IMR-90 (cell line): Measurements from ENCODE around the gene ZYX. TPM values are rescaled to one million over a fixed set of nuclear protein-coding genes. Genes with fewer than 3 reads are reported as not detected.

Source experiments
- ATAC-seq: fragments of 200-7000 bp; cut with Tn5 transposase; 2 replicates; pipeline ENCODE4 v1.9.1; 2020; ENCODE audit warnings: low read depth, mild to moderate bottlenecking, moderate library complexity
- BruUV-seq: library from RNA; stranded (reverse); fragments of 400-500 nt; replicated peaks from 2 replicates; lab custom pipeline; 2021; lab: Mats Ljungman, UMichigan
- CTCF ChIA-PET: fragments of 300-600 bp; formaldehyde crosslinking; extraction: SDS; loops from one replicate; lab custom pipeline; 2021; ENCODE audit warnings: antibody characterized with exemption; lab: Yijun Ruan, JAX
- POLR2A ChIA-PET: fragments of 300-600 bp; sonication (Branson Sonifier 250); formaldehyde crosslinking; loops from one replicate; lab custom pipeline; 2022; ENCODE audit warnings: antibody characterized with exemption; ENCODE audit not compliant: unreplicated experiment; lab: Charles Lee
- DNase-seq: peaks from one replicate; pipeline ENCODE4 v3.0.0; 2013
- H2AFZ ChIP-seq: replicated peaks from 2 replicates; pipeline ENCODE3; 2013; ENCODE audit warnings: low read length, mild to moderate bottlenecking; ENCODE audit not compliant: poor library complexity
- H2AK5ac ChIP-seq: 2 replicates; pipeline ENCODE4 v1.6.1; 2013; ENCODE audit warnings: low read depth, low read length, inconsistent platforms
- H2AK9ac ChIP-seq: replicated peaks from 2 replicates; pipeline ENCODE3; 2013; ENCODE audit warnings: mild to moderate bottlenecking, low read depth, low read length, moderate library complexity; ENCODE audit not compliant: poor library complexity
- H2BK120ac ChIP-seq: 2 replicates; pipeline ENCODE4 v1.6.1; 2013; ENCODE audit warnings: low read depth, low read length, inconsistent platforms
- H2BK15ac ChIP-seq: 3 replicates; pipeline ENCODE4 v1.6.1; 2013; ENCODE audit warnings: low read depth, low read length, inconsistent platforms
- H2BK20ac ChIP-seq: 2 replicates; pipeline ENCODE4 v1.6.1; 2013; ENCODE audit warnings: low read depth, mild to moderate bottlenecking, inconsistent platforms, low read length, moderate library complexity
- H2BK5ac ChIP-seq: 2 replicates; pipeline ENCODE4 v1.6.1; 2013; ENCODE audit warnings: mild to moderate bottlenecking, low read depth, low read length, inconsistent platforms; ENCODE audit not compliant: poor library complexity, severe bottlenecking
- H3K14ac ChIP-seq: replicated peaks from 2 replicates; pipeline ENCODE4 v1.6.1; 2013; ENCODE audit warnings: low read depth, low read length, inconsistent platforms
- H3K18ac ChIP-seq: 2 replicates; pipeline ENCODE4 v1.6.1; 2013; ENCODE audit warnings: low read depth, low read length, control low read depth
- H3K23ac ChIP-seq: 2 replicates; pipeline ENCODE4 v1.6.1; 2013; ENCODE audit warnings: low read depth, low read length, inconsistent platforms
- H3K27ac ChIP-seq: 2 replicates; pipeline ENCODE4 v1.5.1; 2013; ENCODE audit warnings: mild to moderate bottlenecking, control low read depth, low read length; ENCODE audit not compliant: insufficient read depth
- H3K27me3 ChIP-seq: 2 replicates; pipeline ENCODE4 v1.6.1; 2013; ENCODE audit warnings: low read length; ENCODE audit not compliant: control insufficient read depth, insufficient read depth
- H3K36me3 ChIP-seq: 2 replicates; pipeline ENCODE4 v1.6.1; 2013; ENCODE audit warnings: low read length, mixed read lengths; ENCODE audit not compliant: control insufficient read depth, insufficient read depth
- H3K4ac ChIP-seq: 2 replicates; pipeline ENCODE4 v1.6.1; 2013; ENCODE audit warnings: low read depth, low read length, inconsistent platforms
- H3K4me1 ChIP-seq: 2 replicates; pipeline ENCODE4 v1.6.1; 2013; ENCODE audit warnings: low read length, mixed read lengths; ENCODE audit not compliant: control insufficient read depth, insufficient read depth
- H3K4me2 ChIP-seq: 2 replicates; pipeline ENCODE4 v1.6.1; 2013; ENCODE audit warnings: low read depth, mild to moderate bottlenecking, control low read depth, low read length, moderate library complexity
- H3K4me3 ChIP-seq: 2 replicates; pipeline ENCODE4 v1.5.1; 2013; ENCODE audit warnings: low read depth, mild to moderate bottlenecking, control low read depth, low read length, moderate library complexity; ENCODE audit not compliant: insufficient read depth
- H3K56ac ChIP-seq: 2 replicates; pipeline ENCODE4 v1.6.1; 2013; ENCODE audit warnings: low read length, inconsistent platforms; ENCODE audit not compliant: insufficient read depth; ENCODE audit errors: extremely low read depth
- H3K79me1 ChIP-seq, 2 experiments: 2 replicates each; pipeline ENCODE4 v1.6.1; 2013; ENCODE audit warnings: low read length in 2 of 2, inconsistent platforms in 1 of 2, low read depth in 1 of 2
- H3K9ac ChIP-seq: 2 replicates; pipeline ENCODE4 v1.6.1; 2013; ENCODE audit warnings: low read depth, low read length, control low read depth
- H3K9me1 ChIP-seq: 2 replicates; pipeline ENCODE4 v1.6.1; 2013; ENCODE audit warnings: low read length, inconsistent platforms; ENCODE audit not compliant: insufficient read depth
- H3K9me3 ChIP-seq: 2 replicates; pipeline ENCODE4 v1.6.1; 2013; ENCODE audit warnings: low read length; ENCODE audit not compliant: control insufficient read depth, insufficient read depth
- H4K20me1 ChIP-seq: 2 replicates; pipeline ENCODE4 v1.6.1; 2013; ENCODE audit warnings: low read length, inconsistent platforms; ENCODE audit not compliant: insufficient read depth
- H4K5ac ChIP-seq: 2 replicates; pipeline ENCODE4 v1.6.1; 2013; ENCODE audit warnings: mild to moderate bottlenecking, low read depth, low read length, control low read depth
- H4K8ac ChIP-seq, 2 experiments: 2 replicates each; pipeline ENCODE4 v1.6.1; 2013; ENCODE audit warnings: low read depth in 2 of 2, low read length in 2 of 2, control low read depth in 1 of 2, inconsistent platforms in 1 of 2
- H4K91ac ChIP-seq: 2 replicates; pipeline ENCODE4 v1.6.1; 2013; ENCODE audit warnings: low read depth, low read length, inconsistent platforms; ENCODE audit not compliant: insufficient read depth
- BHLHE40 ChIP-seq: fragments of 150-350 bp; IDR thresholded peaks from 2 replicates; pipeline ENCODE4 v1.6.1; 2016; ENCODE audit warnings: mild to moderate bottlenecking, low read depth, low read length
- CEBPB ChIP-seq: IDR thresholded peaks from 2 replicates; pipeline ENCODE4 v1.6.1; 2012; ENCODE audit warnings: low read depth, low read length, improper control_type of control experiment
- CHD1 ChIP-seq: IDR thresholded peaks from 2 replicates; pipeline ENCODE4 v1.6.1; 2012; ENCODE audit warnings: low read depth, low read length, improper control_type of control experiment
- FOS ChIP-seq: fragments of 150-350 bp; IDR thresholded peaks from 2 replicates; pipeline ENCODE4 v1.6.1; 2016; ENCODE audit warnings: low read depth, low read length
- MAFK ChIP-seq: IDR thresholded peaks from 2 replicates; pipeline ENCODE4 v1.6.1; 2012; ENCODE audit warnings: low read depth, low read length, improper control_type of control experiment
- MAZ ChIP-seq: IDR thresholded peaks from 2 replicates; pipeline ENCODE4 v1.6.1; 2012; ENCODE audit warnings: low read depth, mild to moderate bottlenecking, low read length, improper control_type of control experiment, moderate library complexity, borderline replicate concordance
- MXI1 ChIP-seq: IDR thresholded peaks from 2 replicates; pipeline ENCODE4 v1.6.1; 2012; ENCODE audit warnings: low read depth, mild to moderate bottlenecking, low read length, moderate library complexity, borderline replicate concordance
- NFE2L2 ChIP-seq: fragments of 150-350 bp; IDR thresholded peaks from 2 replicates; pipeline ENCODE4 v1.6.1; 2016; ENCODE audit warnings: low read depth, mild to moderate bottlenecking, low read length
- POLR2A ChIP-seq: IDR thresholded peaks from 2 replicates; pipeline ENCODE4 v1.6.1; 2012; ENCODE audit warnings: mild to moderate bottlenecking, low read depth, low read length
- RAD21 ChIP-seq: IDR thresholded peaks from 2 replicates; pipeline ENCODE4 v1.6.1; 2012; ENCODE audit warnings: low read length, improper control_type of control experiment
- RCOR1 ChIP-seq: IDR thresholded peaks from 2 replicates; pipeline ENCODE4 v1.6.1; 2012; ENCODE audit warnings: mild to moderate bottlenecking, low read length, improper control_type of control experiment; ENCODE audit not compliant: insufficient replicate concordance
- RFX5 ChIP-seq: IDR thresholded peaks from 2 replicates; pipeline ENCODE4 v1.8.0; 2012; ENCODE audit warnings: low read depth, mild to moderate bottlenecking, low read length, moderate library complexity
- SMC3 ChIP-seq: fragments of 150-350 bp; IDR thresholded peaks from 2 replicates; pipeline ENCODE4 v1.6.1; 2016; ENCODE audit warnings: low read depth, mild to moderate bottlenecking, antibody characterized with exemption, low read length, moderate library complexity
- WGBS, 2 experiments: methylation state at CpG; one replicate each; pipeline versions ENCODE4 v1.1.5 to v1.1.7; 2013; ENCODE audit warnings: missing lambda C conversion rate in 2 of 2; ENCODE audit not compliant: insufficient read length in 1 of 2; ENCODE audit errors: extremely low coverage in 2 of 2; 5-methylcytosine and 5-hydroxymethylcytosine counted together
- dilution Hi-C: fragments of 300-500 bp; cut with HindIII; formaldehyde crosslinking; loops from one replicate; pipeline ENCODE4 v1.14.3; 2018; ENCODE audit warnings: low sequenced_read_pairs; ENCODE audit not compliant: unreplicated experiment
- in situ Hi-C: fragments of 300-500 bp; cut with MboI; formaldehyde crosslinking; loops from 3 replicates; pipeline ENCODE4 v1.14.3; 2019; ENCODE audit warnings: low sequenced_read_pairs, inconsistent platforms, mixed read lengths
- intact Hi-C: fragments of 100-400 bp; cut with micrococcal nuclease; formaldehyde crosslinking; loops from 2 replicates; pipeline ENCODE4 v1.10.0; 2022
- polyA plus RNA-seq, 3 experiments: library from polyadenylated mRNA; depleted of rRNA; stranded (reverse); fragments of >200 nt; gene quantifications; 2 replicates each; pipeline ENCODE4 v1.2.3, GENCODE V29; 2012; ENCODE audit warnings: low replicate concordance in 1 of 3
- total RNA-seq: library from RNA; depleted of rRNA; stranded (reverse); fragments of >200 nt; gene quantifications from 2 replicates; pipeline ENCODE4 v1.2.3, GENCODE V29; 2012
- TF ChIP-seq, protein P1 (sequence below): fragments of 150-350 bp; IDR thresholded peaks from 2 replicates; pipeline ENCODE4 v1.6.1; 2016; ENCODE audit warnings: low read depth, mild to moderate bottlenecking, low read length, moderate library complexity, borderline replicate concordance
- TF ChIP-seq, protein P2 (sequence below): fragments of 150-350 bp; IDR thresholded peaks from 2 replicates; pipeline ENCODE4 v1.6.1; 2017; ENCODE audit warnings: mild to moderate bottlenecking, antibody characterized with exemption, low read length, low read depth
- TF ChIP-seq, protein P3 (sequence below): conservative IDR thresholded peaks from 2 replicates; pipeline ENCODE4 v1.5.1; 2012; ENCODE audit warnings: mild to moderate bottlenecking, low read depth, low read length, improper control_type of control experiment

The ZYX gene
- total and polyA plus RNA-seq, 2 of the 4 experiments (the other 2 are of a cell fraction), result 22.6 to 334 TPM

DNA sequence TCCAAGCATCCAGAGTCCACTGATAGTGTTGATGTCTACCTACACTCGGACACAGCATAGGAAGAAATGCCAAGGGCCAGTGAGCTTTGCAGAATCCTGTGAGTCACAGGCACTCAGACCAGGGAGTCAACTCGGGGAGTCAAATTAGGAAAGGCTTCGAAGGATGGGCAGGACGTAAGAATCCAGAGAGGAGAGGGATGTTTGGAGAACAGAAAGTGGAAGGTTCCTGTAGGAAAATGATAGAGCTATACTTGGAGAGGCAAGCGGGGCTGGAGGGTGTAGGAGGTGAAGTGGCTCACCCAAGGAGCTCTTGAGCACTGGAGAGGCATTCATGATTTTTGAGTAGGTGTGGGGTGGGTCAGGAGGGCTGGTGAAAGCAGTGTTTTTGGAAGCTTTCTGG lies 3.0 kb downstream of the ZYX start:
- CTCF ChIA-PET, result interaction anchor here (0.7 kb wide), 1 partner anchor 18 kb away, joined by 3 read pairs; no protein-coding TSS in a partner anchor
- no peaks in the 10 kb centered on the region for H3K27me3 ChIP-seq
- no peak overlapping the region for H4K5ac ChIP-seq
- TF ChIP-seq CEBPB, result no peak
- no peak for TF ChIP-seq RFX5
- TF ChIP-seq, protein P1, sequence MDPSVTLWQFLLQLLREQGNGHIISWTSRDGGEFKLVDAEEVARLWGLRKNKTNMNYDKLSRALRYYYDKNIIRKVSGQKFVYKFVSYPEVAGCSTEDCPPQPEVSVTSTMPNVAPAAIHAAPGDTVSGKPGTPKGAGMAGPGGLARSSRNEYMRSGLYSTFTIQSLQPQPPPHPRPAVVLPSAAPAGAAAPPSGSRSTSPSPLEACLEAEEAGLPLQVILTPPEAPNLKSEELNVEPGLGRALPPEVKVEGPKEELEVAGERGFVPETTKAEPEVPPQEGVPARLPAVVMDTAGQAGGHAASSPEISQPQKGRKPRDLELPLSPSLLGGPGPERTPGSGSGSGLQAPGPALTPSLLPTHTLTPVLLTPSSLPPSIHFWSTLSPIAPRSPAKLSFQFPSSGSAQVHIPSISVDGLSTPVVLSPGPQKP, result no peak
- no peak for TF ChIP-seq MAFK
- TF ChIP-seq, protein P2, sequence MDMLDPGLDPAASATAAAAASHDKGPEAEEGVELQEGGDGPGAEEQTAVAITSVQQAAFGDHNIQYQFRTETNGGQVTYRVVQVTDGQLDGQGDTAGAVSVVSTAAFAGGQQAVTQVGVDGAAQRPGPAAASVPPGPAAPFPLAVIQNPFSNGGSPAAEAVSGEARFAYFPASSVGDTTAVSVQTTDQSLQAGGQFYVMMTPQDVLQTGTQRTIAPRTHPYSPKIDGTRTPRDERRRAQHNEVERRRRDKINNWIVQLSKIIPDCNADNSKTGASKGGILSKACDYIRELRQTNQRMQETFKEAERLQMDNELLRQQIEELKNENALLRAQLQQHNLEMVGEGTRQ, result no peak
- no peak for TF ChIP-seq POLR2A
- no peak for TF ChIP-seq RCOR1
- TF ChIP-seq FOS, result no peak
- TF ChIP-seq MXI1, result no peak
- no peak for TF ChIP-seq RAD21
- TF ChIP-seq, protein P3, sequence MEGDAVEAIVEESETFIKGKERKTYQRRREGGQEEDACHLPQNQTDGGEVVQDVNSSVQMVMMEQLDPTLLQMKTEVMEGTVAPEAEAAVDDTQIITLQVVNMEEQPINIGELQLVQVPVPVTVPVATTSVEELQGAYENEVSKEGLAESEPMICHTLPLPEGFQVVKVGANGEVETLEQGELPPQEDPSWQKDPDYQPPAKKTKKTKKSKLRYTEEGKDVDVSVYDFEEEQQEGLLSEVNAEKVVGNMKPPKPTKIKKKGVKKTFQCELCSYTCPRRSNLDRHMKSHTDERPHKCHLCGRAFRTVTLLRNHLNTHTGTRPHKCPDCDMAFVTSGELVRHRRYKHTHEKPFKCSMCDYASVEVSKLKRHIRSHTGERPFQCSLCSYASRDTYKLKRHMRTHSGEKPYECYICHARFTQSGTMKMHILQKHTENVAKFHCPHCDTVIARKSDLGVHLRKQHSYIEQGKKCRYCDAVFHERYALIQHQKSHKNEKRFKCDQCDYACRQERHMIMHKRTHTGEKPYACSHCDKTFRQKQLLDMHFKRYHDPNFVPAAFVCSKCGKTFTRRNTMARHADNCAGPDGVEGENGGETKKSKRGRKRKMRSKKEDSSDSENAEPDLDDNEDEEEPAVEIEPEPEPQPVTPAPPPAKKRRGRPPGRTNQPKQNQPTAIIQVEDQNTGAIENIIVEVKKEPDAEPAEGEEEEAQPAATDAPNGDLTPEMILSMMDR, result no peak
- no peak for TF ChIP-seq SMC3
- TF ChIP-seq MAZ, result no peak
- no peak for TF ChIP-seq NFE2L2
- no peak for TF ChIP-seq BHLHE40
- no peak for TF ChIP-seq CHD1
- peak overlapping the region; percentile 97 for H3K9ac ChIP-seq
- dilution Hi-C loops, result no loop called here
- H4K8ac ChIP-seq, result no peak overlapping the region; a peak in 1 of 4 replicates
- peak overlapping the region; percentile 28; the same call in 1 of the 2 replicates for H3K4ac ChIP-seq
- peak overlapping the region; percentile 97 for H3K23ac ChIP-seq
- peaks cover 65% of the 10 kb centered on the region for H3K36me3 ChIP-seq
- no peak overlapping the region for H2AK5ac ChIP-seq
- H3K18ac ChIP-seq, result no peak overlapping the region
- peaks cover 37% of the 10 kb centered on the region for H3K4me1 ChIP-seq
- H3K56ac ChIP-seq, result no peak overlapping the region
- no TSS peak for BruUV-seq
- intact Hi-C loops, result loop anchor here (5.0 kb wide), 2 partner anchors 142 to 822 kb away; no protein-coding TSS in a partner anchor
- peak overlapping the region; percentile 93 for H3K4me2 ChIP-seq
- peak overlapping the region; percentile 68 for H3K4me3 ChIP-seq
- H4K91ac ChIP-seq, result no peak overlapping the region
- ATAC-seq (no peak), DNase-seq (peak; percentile 59)
- peak overlapping the region; percentile 80 for H3K14ac ChIP-seq
- POLR2A ChIA-PET, result interaction anchor here (1.2 kb wide), 2 partner anchors 9 to 13 kb away, joined by 4 to 5 read pairs; no protein-coding TSS in a partner anchor
- H2AK9ac ChIP-seq, result peak overlapping the region; percentile 50
- H2BK20ac ChIP-seq, result no peak overlapping the region
- peaks cover 28% of the 10 kb centered on the region for H3K9me1 ChIP-seq
- WGBS, 2 experiments, result 49% methylated on average over 4 of the region's 5 CpGs; no CpG with 5 or more reads in 1 of the 2 experiments
- no peak overlapping the region for H2BK120ac ChIP-seq
- no peak overlapping the region for H2BK15ac ChIP-seq
- H2AFZ ChIP-seq, result no peak overlapping the region
- in situ Hi-C loops, result no loop called here
- peak overlapping the region; percentile 52 for H3K27ac ChIP-seq
- peaks cover 19 to 64% of the 10 kb centered on the region in 2 experiments for H3K79me1 ChIP-seq
- peak overlapping the region; percentile 33 for H2BK5ac ChIP-seq
- H3K9me3 ChIP-seq, result no peaks in the 10 kb centered on the region
- H4K20me1 ChIP-seq, result peaks cover 74% of the 10 kb centered on the region
